HG02840 (cell line): Measurements from ENCODE around the gene HECW1.

ENCODE experiments used
- ATAC-seq: cut with Tn5 transposase; IDR thresholded peaks from one replicate; pipeline ENCODE4 v1.9.1; 2021; ENCODE audit warnings: mild to moderate bottlenecking, moderate library complexity, moderate number of reproducible peaks; ENCODE audit not compliant: unreplicated experiment, low FRiP score

HECW1 gene

GRCh38 chr7:43517464-43517863 lies 405.0 kb downstream of the HECW1 start:
- ATAC-seq, result no peak

- ATAC-seq, result no peak
These were observed 407.8 kb downstream of the HECW1 start for GRCh38 chr7:43520201-43520600.

GRCh38 chr7:43522406-43523156 lies 410.1 kb downstream of the HECW1 start:
- no peak for ATAC-seq

GRCh38 chr7:43528576-43529354 lies 416.3 kb downstream of the HECW1 start:
- ATAC-seq, result no peak

GRCh38 chr7:43530553-43531410 lies 418.3 kb downstream of the HECW1 start:
- no peak for ATAC-seq

GRCh38 chr7:43531700-43532099 lies 419.3 kb downstream of the HECW1 start:
- no peak for ATAC-seq

- no peak for ATAC-seq
These were observed 421.5 kb downstream of the HECW1 start for GRCh38 chr7:43533801-43534479.

- ATAC-seq, result no peak
These were observed 422.6 kb downstream of the HECW1 start for GRCh38 chr7:43535031-43535451.

- ATAC-seq, result no peak
These were observed 423.6 kb downstream of the HECW1 start for GRCh38 chr7:43535810-43536585.

- no peak for ATAC-seq
These were observed 424.3 kb downstream of the HECW1 start for GRCh38 chr7:43536773-43537172.

- no peak for ATAC-seq
These were observed 425.4 kb downstream of the HECW1 start for GRCh38 chr7:43537765-43538403.

GRCh38 chr7:43538404-43538771 lies 425.9 kb downstream of the HECW1 start:
- ATAC-seq, result no peak

- no peak for ATAC-seq
These were observed 428.0 kb downstream of the HECW1 start for GRCh38 chr7:43540471-43540870.

- ATAC-seq, result no peak
These were observed 430.3 kb downstream of the HECW1 start for GRCh38 chr7:43542716-43543115.

- ATAC-seq, result no peak
These were observed 433.8 kb downstream of the HECW1 start for GRCh38 chr7:43546231-43546630.

- ATAC-seq, result no peak
These were observed 438.0 kb downstream of the HECW1 start for GRCh38 chr7:43550427-43550826.

- ATAC-seq, result no peak
These were observed 439.7 kb downstream of the HECW1 start for GRCh38 chr7:43552122-43552521.

- ATAC-seq, result no peak
These were observed 441.6 kb downstream of the HECW1 start for GRCh38 chr7:43553999-43554398.

GRCh38 chr7:43554423-43554822 lies 442.0 kb downstream of the HECW1 start:
- no peak for ATAC-seq
